Fibroblast of lung (primary cell): ENCODE data around the gene NCOR2. TPM values are rescaled to one million over a fixed set of nuclear protein-coding genes. Genes with fewer than 3 reads are reported as not detected.

Experiments
- DNase-seq, 2 donors: peaks; one replicate each; pipeline versions ENCODE4 v3.0.0 to v3.0.0-alpha.2; 2010; ENCODE audit warnings: low read depth in 2 of 2
- H2AFZ ChIP-seq: 2 replicates; pipeline ENCODE4 v1.5.1; 2012; ENCODE audit warnings: low read length, control low read depth, inconsistent platforms
- H3K27ac ChIP-seq: 2 replicates; pipeline ENCODE4 v1.5.1; 2011; ENCODE audit warnings: low read length, control low read depth; ENCODE audit not compliant: insufficient read depth
- H3K27me3 ChIP-seq: 2 replicates; pipeline ENCODE4 v1.5.1; 2011; ENCODE audit warnings: mild to moderate bottlenecking, low read length; ENCODE audit not compliant: control insufficient read depth, insufficient read depth
- H3K36me3 ChIP-seq: 2 replicates; pipeline ENCODE4 v1.5.1; 2011; ENCODE audit warnings: low read length; ENCODE audit not compliant: control insufficient read depth, insufficient read depth
- H3K4me1 ChIP-seq: 2 replicates; pipeline ENCODE4 v1.5.1; 2011; ENCODE audit warnings: low read length; ENCODE audit not compliant: control insufficient read depth, insufficient read depth; ENCODE audit errors: extremely low read depth
- H3K4me2 ChIP-seq: 2 replicates; pipeline ENCODE4 v1.5.1; 2011; ENCODE audit warnings: low read length, control low read depth; ENCODE audit not compliant: insufficient read depth; ENCODE audit errors: extremely low read depth
- H3K4me3 ChIP-seq, 4 experiments: fragments of 200-600 bp in 1 of 4; sonication (generic) in 1 of 4; replicated peaks in 1 of 4; 2 replicates each; pipeline ENCODE4 v1.5.1; 2011 to 2016; ENCODE audit warnings: low read length in 4 of 4, low read depth in 3 of 4, mild to moderate bottlenecking in 3 of 4, control low read depth in 2 of 4, inconsistent platforms in 1 of 4, mixed read lengths in 1 of 4; ENCODE audit not compliant: insufficient read depth in 1 of 4; ENCODE audit errors: control extremely low read depth in 1 of 4
- H3K79me2 ChIP-seq: 2 replicates; pipeline ENCODE4 v1.5.1; 2012; ENCODE audit warnings: mild to moderate bottlenecking, low read length, inconsistent platforms; ENCODE audit not compliant: control insufficient read depth, insufficient read depth
- H3K9ac ChIP-seq: 2 replicates; pipeline ENCODE4 v1.5.1; 2011; ENCODE audit warnings: mild to moderate bottlenecking, low read length, control low read depth; ENCODE audit not compliant: insufficient read depth
- H3K9me3 ChIP-seq: 2 replicates; pipeline ENCODE4 v1.5.1; 2012; ENCODE audit warnings: low read depth, low read length; ENCODE audit not compliant: control insufficient read depth, insufficient read depth
- H4K20me1 ChIP-seq: 2 replicates; pipeline ENCODE4 v1.5.1; 2011; ENCODE audit warnings: low read length; ENCODE audit not compliant: control insufficient read depth, insufficient read depth; ENCODE audit errors: extremely low read depth
- CTCF ChIP-seq, 2 donors: IDR thresholded peaks in 1 of 2; conservative IDR thresholded peaks in 1 of 2; 1 replicate in 1 of 2; 2 replicates in 1 of 2; pipeline ENCODE4 v1.5.1; 2011 to 2012; ENCODE audit warnings: low read length in 2 of 2, control low read depth in 1 of 2, inconsistent platforms in 1 of 2, low read depth in 1 of 2, mild to moderate bottlenecking in 1 of 2
- EZH2 ChIP-seq: IDR thresholded peaks from 2 replicates; pipeline ENCODE4 v1.5.1; 2012; ENCODE audit warnings: low read length, control low read depth, mild to moderate bottlenecking; ENCODE audit errors: missing control alignments
- polyA plus RNA-seq, 2 donors: library from polyadenylated mRNA; depleted of rRNA in 1 of 2; stranded (reverse) in 1 of 2; unstranded in 1 of 2; fragments of >200 nt; gene quantifications; 2 replicates each; pipeline ENCODE4 v1.2.1, GENCODE V29; 2011 to 2012; ENCODE audit warnings: missing spikeins in 1 of 2
- total RNA-seq: library from RNA; depleted of rRNA; stranded (reverse); fragments of >200 nt; gene quantifications from 2 replicates; pipeline ENCODE4 v1.2.1, GENCODE V29; 2014

Gene NCOR2
- total and polyA plus RNA-seq, 2 donors (not counting 1 experiment from before 2014, with no cell fraction given), result 6.1 to 17.2 TPM

DNA sequence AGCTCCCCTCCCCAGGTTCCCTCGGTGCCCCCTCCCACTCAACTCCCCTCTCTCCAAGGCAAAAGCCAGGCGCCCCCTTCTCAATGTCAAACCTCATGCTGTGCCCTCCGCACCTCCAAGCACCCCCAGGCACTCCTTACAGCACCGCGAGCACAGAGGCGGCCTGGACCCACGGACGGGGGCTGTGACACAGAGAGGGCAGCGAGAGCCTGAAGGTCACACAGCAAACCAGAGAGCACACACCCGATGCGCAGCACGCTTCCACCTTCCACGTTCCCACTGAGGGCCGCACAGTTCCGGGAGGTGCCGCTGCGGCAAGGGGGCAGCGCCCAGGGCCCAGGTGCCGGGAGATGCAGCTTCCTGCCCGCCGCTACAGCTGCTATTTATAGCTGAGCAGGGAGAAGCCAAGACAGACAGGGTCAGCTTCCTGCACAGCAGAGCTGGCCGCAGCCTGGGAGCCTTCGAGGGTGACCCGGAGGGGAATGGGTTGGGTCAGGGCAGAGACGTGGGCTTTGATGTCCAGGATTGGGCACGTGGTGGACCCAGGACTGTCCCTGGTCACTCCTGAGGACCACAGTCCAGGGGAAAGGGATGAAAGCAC, 12.9 kb downstream of the NCOR2 start:
- Histone ChIP-seq H3K4me1 (peaks cover 25% of the 10 kb centered on the region), H4K20me1 (peaks cover 2% of the 10 kb centered on the region), H3K27ac (no peak overlapping the region)

GRCh38 chr12:124553862-124554428, 13.5 kb downstream of the NCOR2 start:
- no peaks in the 10 kb centered on the region for H3K9me3 ChIP-seq
- no peak overlapping the region for H3K4me2 ChIP-seq
- no peak overlapping the region for H2AFZ ChIP-seq
- no peak overlapping the region for H3K9ac ChIP-seq
- no peak overlapping the region for H3K27ac ChIP-seq
- DNase-seq, result no peak
- H3K79me2 ChIP-seq, result peaks cover 75% of the 10 kb centered on the region
- H3K36me3 ChIP-seq, result no peaks in the 10 kb centered on the region
- no peak overlapping the region for H3K4me3 ChIP-seq
- peaks cover 1% of the 10 kb centered on the region for H4K20me1 ChIP-seq
- peaks cover 31% of the 10 kb centered on the region for H3K4me1 ChIP-seq
- no peaks in the 10 kb centered on the region for H3K27me3 ChIP-seq
- TF ChIP-seq CTCF (conservative IDR thresholded peaks at IDR 0.05 in 1 of 2, IDR thresholded peaks at IDR 0.05 in 1 of 2; ENCODE audit: low read depth in 1 of 2, low read length in 2 of 2) (no peak), EZH2 (no peak)

More for the DNA sequence above, 12.9 kb downstream of the NCOR2 start:
- Histone ChIP-seq H3K9me3 (no peaks in the 10 kb centered on the region), H3K27me3 (no peaks in the 10 kb centered on the region), H2AFZ (no peak overlapping the region), H3K9ac (no peak overlapping the region), H3K4me3 (no peak overlapping the region), H3K36me3 (no peaks in the 10 kb centered on the region), H3K79me2 (peaks cover 77% of the 10 kb centered on the region), H3K4me2 (no peak overlapping the region)
- TF ChIP-seq EZH2, result no peak
- TF ChIP-seq CTCF (conservative IDR thresholded peaks at IDR 0.05 in 1 of 2, IDR thresholded peaks at IDR 0.05 in 1 of 2; ENCODE audit: low read depth in 1 of 2, low read length in 2 of 2), result no peak
- no peak for DNase-seq

- no peak overlapping the region for H3K9ac ChIP-seq
- H3K27ac ChIP-seq, result no peak overlapping the region
- H4K20me1 ChIP-seq, result no peaks in the 10 kb centered on the region
- H3K9me3 ChIP-seq, result no peaks in the 10 kb centered on the region
- no peak overlapping the region for H3K4me2 ChIP-seq
- H3K4me3 ChIP-seq, result no peak overlapping the region
- peaks cover 34% of the 10 kb centered on the region for H3K4me1 ChIP-seq
- no peak overlapping the region for H2AFZ ChIP-seq
- DNase-seq, result peak in 1 of 2 donors; percentile 50
- H3K79me2 ChIP-seq, result peaks cover 71% of the 10 kb centered on the region
- TF ChIP-seq EZH2 (no peak), CTCF (conservative IDR thresholded peaks at IDR 0.05 in 1 of 2, IDR thresholded peaks at IDR 0.05 in 1 of 2; ENCODE audit: low read depth in 1 of 2, low read length in 2 of 2) (no peak)
- H3K27me3 ChIP-seq, result no peaks in the 10 kb centered on the region
- H3K36me3 ChIP-seq, result no peaks in the 10 kb centered on the region
Observed at GRCh38 chr12:124551268-124552144, 15.9 kb downstream of the NCOR2 start.
